Osteoblast (primary cell): ENCODE results near the gene CBX5. TPM values are rescaled to one million over a fixed set of nuclear protein-coding genes. Genes with fewer than 3 reads are reported as not detected.

Experiments
- DNase-seq: peaks from one replicate; pipeline ENCODE4 v3.0.0; 2011; ENCODE audit warnings: low spot score, mixed read lengths; ENCODE audit not compliant: insufficient read length; ENCODE audit errors: missing footprints
- H2AFZ ChIP-seq: 2 replicates; pipeline ENCODE4 v1.6.0; 2011; ENCODE audit warnings: mild to moderate bottlenecking, low read length
- H3K27ac ChIP-seq: 2 replicates; pipeline ENCODE4 v1.5.1; 2011; ENCODE audit warnings: mild to moderate bottlenecking, low read depth, low read length, moderate library complexity
- H3K27me3 ChIP-seq: 2 replicates; pipeline ENCODE4 v1.6.0; 2012; ENCODE audit warnings: mild to moderate bottlenecking, control low read depth, inconsistent platforms, low read length, moderate library complexity; ENCODE audit not compliant: insufficient read depth
- H3K36me3 ChIP-seq: 2 replicates; pipeline ENCODE4 v1.5.1; 2011; ENCODE audit warnings: mild to moderate bottlenecking, low read length, control low read depth, moderate library complexity; ENCODE audit not compliant: insufficient read depth
- H3K4me1 ChIP-seq: 2 replicates; pipeline ENCODE4 v1.5.1; 2011; ENCODE audit warnings: mild to moderate bottlenecking, low read length, control low read depth, moderate library complexity; ENCODE audit not compliant: insufficient read depth
- H3K4me2 ChIP-seq: 2 replicates; pipeline ENCODE4 v1.6.0; 2011; ENCODE audit warnings: mild to moderate bottlenecking, low read length; ENCODE audit not compliant: insufficient read depth
- H3K4me3 ChIP-seq: fragments of 200-600 bp; sonication (generic); 3 replicates; pipeline ENCODE4 v1.5.1; 2012; ENCODE audit warnings: mild to moderate bottlenecking, low read length, inconsistent platforms; ENCODE audit not compliant: insufficient read depth
- H3K79me2 ChIP-seq: 2 replicates; pipeline ENCODE4 v1.6.0; 2012; ENCODE audit warnings: mild to moderate bottlenecking, low read length, control low read depth, inconsistent platforms; ENCODE audit not compliant: insufficient read depth
- H3K9me3 ChIP-seq: 2 replicates; pipeline ENCODE4 v1.5.1; 2011; ENCODE audit warnings: low read depth, low read length, control low read depth
- H4K20me1 ChIP-seq: 2 replicates; pipeline ENCODE4 v1.6.0; 2012; ENCODE audit warnings: mild to moderate bottlenecking, low read length, control low read depth; ENCODE audit not compliant: insufficient read depth
- total RNA-seq: library from RNA; depleted of rRNA; stranded (reverse); fragments of >200 nt; gene quantifications from 2 replicates; pipeline ENCODE4 v1.2.3, GENCODE V29; 2012
- TF ChIP-seq, protein P1 (sequence below): IDR thresholded peaks from 2 replicates; pipeline ENCODE4 v1.5.1; 2011; ENCODE audit warnings: mild to moderate bottlenecking, low read depth, low read length, moderate library complexity; ENCODE audit errors: extremely low read depth

CBX5 gene
- total RNA-seq, 1 donor, result 37.6 TPM

DNA sequence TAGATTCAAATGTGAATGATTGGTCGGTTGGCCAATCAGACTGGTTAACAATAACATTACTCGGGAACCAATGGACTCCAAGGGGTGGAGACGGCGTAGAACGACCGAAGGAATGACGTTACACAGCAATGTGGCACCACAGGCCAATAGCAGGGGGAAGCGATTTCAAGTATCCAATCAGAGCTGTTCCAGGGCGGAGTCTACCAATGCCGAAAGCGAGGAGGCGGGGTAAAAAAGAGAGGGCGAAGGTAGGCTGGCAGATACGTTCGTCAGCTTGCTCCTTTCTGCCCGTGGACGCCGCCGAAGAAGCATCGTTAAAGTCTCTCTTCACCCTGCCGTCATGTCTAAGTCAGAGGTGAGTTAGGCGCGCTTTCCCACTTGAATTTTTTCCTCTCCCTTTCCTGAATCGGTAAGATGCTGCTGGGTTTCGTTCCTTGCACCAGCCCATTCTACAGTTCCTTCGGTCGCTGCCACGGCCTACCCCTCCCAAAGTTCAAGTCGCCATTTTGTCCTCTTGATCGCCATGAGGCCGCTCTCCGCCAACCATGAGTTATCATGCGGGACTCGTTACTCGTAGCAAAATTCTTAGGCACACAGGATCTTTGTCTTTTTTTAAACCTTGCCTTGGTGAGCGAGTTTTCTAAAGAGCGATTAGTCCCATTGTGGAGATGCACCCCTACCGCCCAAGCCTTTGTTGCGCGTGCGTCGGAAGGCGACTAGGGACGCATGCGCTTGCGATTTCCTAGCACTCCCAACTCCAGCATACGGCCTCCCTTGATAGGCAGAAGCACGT is 742 bp upstream of the CBX5 start, which contains the start of gene HNRNPA1:
HNRNPA1 (plus strand) TSS at position 259 of the 793 bp plus-strand sequence; CDS start at position 341, 82 bp downstream.
- peaks cover 42% of the 10 kb centered on the region for H4K20me1 ChIP-seq
- TF ChIP-seq, protein P1, sequence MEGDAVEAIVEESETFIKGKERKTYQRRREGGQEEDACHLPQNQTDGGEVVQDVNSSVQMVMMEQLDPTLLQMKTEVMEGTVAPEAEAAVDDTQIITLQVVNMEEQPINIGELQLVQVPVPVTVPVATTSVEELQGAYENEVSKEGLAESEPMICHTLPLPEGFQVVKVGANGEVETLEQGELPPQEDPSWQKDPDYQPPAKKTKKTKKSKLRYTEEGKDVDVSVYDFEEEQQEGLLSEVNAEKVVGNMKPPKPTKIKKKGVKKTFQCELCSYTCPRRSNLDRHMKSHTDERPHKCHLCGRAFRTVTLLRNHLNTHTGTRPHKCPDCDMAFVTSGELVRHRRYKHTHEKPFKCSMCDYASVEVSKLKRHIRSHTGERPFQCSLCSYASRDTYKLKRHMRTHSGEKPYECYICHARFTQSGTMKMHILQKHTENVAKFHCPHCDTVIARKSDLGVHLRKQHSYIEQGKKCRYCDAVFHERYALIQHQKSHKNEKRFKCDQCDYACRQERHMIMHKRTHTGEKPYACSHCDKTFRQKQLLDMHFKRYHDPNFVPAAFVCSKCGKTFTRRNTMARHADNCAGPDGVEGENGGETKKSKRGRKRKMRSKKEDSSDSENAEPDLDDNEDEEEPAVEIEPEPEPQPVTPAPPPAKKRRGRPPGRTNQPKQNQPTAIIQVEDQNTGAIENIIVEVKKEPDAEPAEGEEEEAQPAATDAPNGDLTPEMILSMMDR, result no peak

DNA sequence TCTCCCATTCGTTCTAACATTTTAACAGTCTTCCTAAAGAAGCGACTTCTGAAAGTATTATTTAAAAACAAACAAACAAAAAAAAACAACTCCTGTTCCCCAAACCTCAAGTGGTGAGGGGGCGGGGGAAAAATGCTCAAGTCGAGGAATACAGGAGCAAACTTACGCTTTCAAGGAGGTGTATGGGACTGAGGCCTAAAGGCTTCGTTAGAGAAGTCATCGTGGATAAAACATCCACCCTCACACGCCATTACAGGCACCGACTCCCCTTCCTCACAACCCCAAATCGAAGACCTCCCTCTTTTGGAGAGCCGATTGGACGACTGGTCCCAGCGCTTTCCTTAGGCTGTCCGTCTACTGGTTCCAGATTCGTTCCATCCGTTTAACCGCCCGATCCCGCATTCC is 693 bp downstream of the CBX5 start:
- TF ChIP-seq, protein P1, result no peak
- Histone ChIP-seq H3K4me3 (peak overlapping the region; percentile 97), H3K36me3 (peaks cover 31% of the 10 kb centered on the region), H2AFZ (peak overlapping the region; percentile 70), H4K20me1 (peaks cover 36% of the 10 kb centered on the region), H3K27ac (peak overlapping the region; percentile 99), H3K9me3 (no peaks in the 10 kb centered on the region), H3K4me1 (peaks cover 40% of the 10 kb centered on the region), H3K79me2 (peaks cover 88% of the 10 kb centered on the region), H3K27me3 (no peaks in the 10 kb centered on the region), H3K4me2 (peak overlapping the region; percentile 99)
- DNase-seq, result no peak

More for the DNA sequence above, 742 bp upstream of the CBX5 start, which contains the start of gene HNRNPA1:
- Histone ChIP-seq H3K79me2 (peaks cover 74% of the 10 kb centered on the region), H3K4me3 (peak within 1 kb of the TSS; percentile 97), H3K27me3 (no peaks in the 10 kb centered on the region), H3K9me3 (no peaks in the 10 kb centered on the region), H2AFZ (peak within 1 kb of the TSS; percentile 96), H3K27ac (peak within 1 kb of the TSS; percentile 99), H3K4me1 (peaks cover 42% of the 10 kb centered on the region), H3K36me3 (peaks cover 38% of the 10 kb centered on the region), H3K4me2 (peak within 1 kb of the TSS; percentile 99)
- peak; percentile 95 for DNase-seq

DNA sequence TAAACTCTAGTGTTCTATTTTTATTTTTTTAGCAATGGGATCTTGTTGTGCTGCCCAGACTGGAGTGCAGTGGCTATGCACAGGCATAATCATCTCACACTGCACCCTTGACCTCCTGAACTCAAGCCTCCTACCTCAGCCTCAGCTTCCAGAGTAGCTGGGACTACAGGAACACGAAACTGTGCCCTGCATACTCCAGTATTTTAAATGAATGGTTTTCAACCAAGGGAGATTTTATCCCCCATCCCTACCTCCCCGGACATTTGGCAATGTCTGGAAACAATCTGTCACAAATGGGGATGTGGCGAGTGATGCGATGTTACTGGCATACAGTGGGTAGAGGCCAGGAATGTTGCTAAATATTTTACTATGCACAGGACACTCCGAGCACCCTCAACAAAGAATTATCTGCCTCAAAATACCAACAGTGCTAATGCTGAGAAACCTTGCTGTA is 2.1 kb downstream of the CBX5 start:
- H3K4me1 ChIP-seq, result peaks cover 27% of the 10 kb centered on the region
- no peak overlapping the region for H2AFZ ChIP-seq
- H3K4me2 ChIP-seq, result peak overlapping the region; percentile 99
- peak overlapping the region; percentile 99 for H3K27ac ChIP-seq
- peak overlapping the region; percentile 97 for H3K4me3 ChIP-seq
- no peaks in the 10 kb centered on the region for H3K9me3 ChIP-seq
- no peaks in the 10 kb centered on the region for H3K27me3 ChIP-seq
- TF ChIP-seq, protein P1, result no peak
- peak; percentile 83 for DNase-seq
- H3K36me3 ChIP-seq, result peaks cover 28% of the 10 kb centered on the region
- peaks cover 88% of the 10 kb centered on the region for H3K79me2 ChIP-seq
- peaks cover 22% of the 10 kb centered on the region for H4K20me1 ChIP-seq

DNA sequence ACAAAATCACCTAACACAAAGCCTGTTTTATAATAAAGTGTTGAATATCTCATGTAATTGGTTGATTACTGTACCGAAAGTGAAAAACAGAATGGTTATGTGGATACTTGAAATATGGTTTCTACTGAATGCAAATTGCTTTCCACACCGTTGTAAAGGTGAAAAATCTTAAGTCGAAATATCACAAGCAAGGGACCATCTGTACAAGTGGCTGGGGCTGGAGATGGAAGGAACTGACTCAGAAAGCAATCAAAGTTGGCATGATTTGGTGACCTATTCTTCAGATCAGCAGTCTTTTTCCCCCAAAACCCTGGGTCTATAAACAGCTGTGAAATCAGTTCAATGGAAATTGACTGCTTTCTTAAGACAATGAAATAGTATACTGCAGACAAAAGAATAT is 3.6 kb downstream of the CBX5 start:
- Histone ChIP-seq H3K36me3 (peaks cover 14% of the 10 kb centered on the region), H3K4me2 (no peak overlapping the region)
- no peak for DNase-seq

More for the DNA sequence above, 3.6 kb downstream of the CBX5 start:
- TF ChIP-seq, protein P1, result no peak
- Histone ChIP-seq H4K20me1 (peaks cover 7% of the 10 kb centered on the region), H3K79me2 (peaks cover 85% of the 10 kb centered on the region), H2AFZ (no peak overlapping the region), H3K4me1 (peaks cover 13% of the 10 kb centered on the region), H3K27ac (peak overlapping the region; percentile 31), H3K4me3 (no peak overlapping the region), H3K27me3 (no peaks in the 10 kb centered on the region), H3K9me3 (no peaks in the 10 kb centered on the region)
